Fibroblast of peridontal ligament (primary cell): Measurements from ENCODE around the gene MAP2K7.
"Not testable (repeated sequence)": the region's sequence is repeated elsewhere in the genome, so short reads cannot be mapped to it uniquely, and the experiment has no call there.

ENCODE experiments used
- DNase-seq: peaks from one replicate; pipeline ENCODE4 v3.0.0-alpha.2; 2010; ENCODE audit errors: extremely low read depth

MAP2K7 gene

GRCh38 chr19:7931221-7932061 lies 27.8 kb downstream of the MAP2K7 start:
- no peak for DNase-seq

GRCh38 chr19:7932276-7932929 lies 28.7 kb downstream of the MAP2K7 start:
- no peak for DNase-seq

GRCh38 chr19:7932930-7933300 lies 29.2 kb downstream of the MAP2K7 start:
- no peak for DNase-seq

DNA sequence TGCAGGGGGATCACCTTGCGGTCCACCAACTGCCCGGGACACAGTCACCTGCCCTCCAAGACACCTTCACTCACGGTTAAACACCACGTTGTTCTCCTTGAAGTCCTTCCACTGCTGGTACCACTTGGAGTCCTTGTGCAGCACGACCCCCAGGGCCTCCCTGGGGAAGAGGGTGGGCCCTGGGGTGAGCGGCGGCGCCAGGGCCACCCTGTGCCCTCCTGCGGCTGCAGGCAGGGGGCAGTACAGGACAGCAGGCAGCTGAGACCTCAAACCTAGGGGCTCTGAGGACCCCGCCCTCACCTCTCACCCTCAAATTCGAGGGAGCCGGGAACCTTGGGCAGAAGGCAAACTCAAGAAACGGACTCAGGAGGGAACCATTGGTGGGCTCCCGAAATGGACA lies 29.7 kb downstream of the MAP2K7 start:
- DNase-seq: no peak

GRCh38 chr19:7933828-7934725 lies 30.4 kb downstream of the MAP2K7 start:
- no peak for DNase-seq

- DNase-seq: no peak
These were observed 31.1 kb downstream of the MAP2K7 start for GRCh38 chr19:7934766-7935165.

- no peak for DNase-seq
These were observed 37.2 kb downstream of the MAP2K7 start for GRCh38 chr19:7940841-7941240.

DNA sequence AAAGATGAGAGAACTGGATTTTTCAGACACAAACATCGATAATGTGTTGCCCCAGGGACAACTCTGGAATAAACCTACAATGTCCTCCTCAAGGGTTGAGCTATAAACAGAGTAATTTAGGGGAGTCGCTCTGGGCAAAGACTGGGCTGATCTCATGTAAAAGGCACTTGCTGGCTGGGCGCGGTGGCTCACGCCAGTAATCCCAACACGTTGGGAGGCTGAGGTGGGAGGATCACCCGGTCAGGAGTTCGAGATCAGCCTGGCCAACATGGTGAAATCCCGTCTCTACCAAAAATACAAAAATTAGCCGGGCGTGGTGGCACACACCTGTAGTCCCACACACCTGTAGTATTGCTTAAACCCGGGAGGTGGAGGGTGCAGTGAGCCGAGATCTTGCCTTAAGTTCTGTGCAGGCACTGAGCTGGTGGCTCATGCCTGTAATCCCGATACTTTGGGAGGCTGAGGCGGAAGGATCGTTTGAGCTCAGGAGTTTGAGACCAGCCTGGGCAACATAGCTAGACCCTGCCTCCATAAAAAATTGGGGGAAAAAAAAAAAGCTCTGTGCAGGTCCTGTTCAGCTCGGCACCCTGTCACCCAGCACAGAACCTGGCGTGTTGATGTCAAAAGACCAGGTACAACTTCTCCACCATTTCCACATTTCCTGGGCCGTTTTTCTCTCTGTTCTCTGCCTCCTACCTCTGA lies 38.4 kb downstream of the MAP2K7 start:
- no peak for DNase-seq

DNA sequence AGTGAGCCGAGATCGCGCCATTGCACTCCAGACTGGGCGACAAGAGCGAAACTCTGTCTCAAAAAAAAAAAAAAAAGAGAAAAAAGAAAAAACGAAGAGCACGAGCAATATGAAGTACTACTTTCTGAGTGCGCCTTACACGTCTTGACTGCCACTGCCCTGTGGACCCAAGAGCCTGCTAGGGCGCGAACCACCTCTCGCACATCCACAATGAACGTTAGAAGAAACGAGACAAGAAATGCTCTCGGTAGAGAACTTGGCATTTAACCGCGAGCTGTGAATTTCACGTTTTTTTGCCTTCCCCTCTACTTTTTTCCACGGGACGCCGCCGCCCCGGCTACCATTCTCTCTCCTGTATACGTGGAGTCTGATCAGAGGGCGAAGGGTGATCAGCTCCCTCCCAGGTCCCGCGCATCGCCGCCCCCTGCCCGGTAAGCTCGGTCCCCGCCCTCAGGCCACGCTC lies 39.3 kb downstream of the MAP2K7 start:
- peak; percentile 22 for DNase-seq

DNA sequence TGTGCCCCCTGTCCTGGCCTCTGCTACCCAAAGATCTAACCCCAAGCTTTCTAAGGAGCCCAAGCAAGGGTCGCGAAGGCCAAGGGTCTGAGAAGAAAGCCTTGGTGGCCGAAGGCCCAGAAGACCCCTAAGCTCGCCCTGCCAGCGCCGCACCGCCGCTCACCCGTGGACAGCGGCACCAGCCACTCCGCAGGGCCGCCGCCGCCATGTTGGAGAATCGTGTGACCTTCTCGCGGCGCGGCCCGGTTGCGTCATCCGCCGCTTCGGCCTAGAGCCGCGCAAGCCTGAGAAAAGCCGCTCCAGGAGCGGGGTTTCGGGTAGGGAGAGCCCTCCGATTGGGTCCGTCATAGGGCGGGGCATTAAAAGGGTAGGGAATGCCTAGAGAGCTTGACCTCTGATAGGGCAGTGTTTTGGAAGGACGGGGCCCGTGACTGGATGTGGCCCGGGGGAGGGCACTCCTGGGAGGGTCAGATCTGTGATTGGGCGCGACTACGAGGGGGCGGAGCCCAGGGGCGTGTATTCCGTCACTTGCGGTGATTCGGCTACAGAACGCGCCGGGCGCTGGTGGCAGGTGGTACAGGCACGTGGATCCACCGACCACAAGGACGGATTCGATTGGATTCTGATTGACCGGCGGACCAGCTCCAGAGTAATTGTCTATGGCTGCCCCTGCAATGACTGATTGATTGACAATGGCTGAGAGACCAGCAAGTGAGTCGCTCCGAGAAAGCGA lies 39.9 kb downstream of the MAP2K7 start, which contains the start of gene TIMM44:
TSS of gene TIMM44 (minus strand) at position 223 of the 733 bp plus-strand sequence. CDS start at position 208, 15 bp downstream.
- peak; percentile 99 for DNase-seq

DNA sequence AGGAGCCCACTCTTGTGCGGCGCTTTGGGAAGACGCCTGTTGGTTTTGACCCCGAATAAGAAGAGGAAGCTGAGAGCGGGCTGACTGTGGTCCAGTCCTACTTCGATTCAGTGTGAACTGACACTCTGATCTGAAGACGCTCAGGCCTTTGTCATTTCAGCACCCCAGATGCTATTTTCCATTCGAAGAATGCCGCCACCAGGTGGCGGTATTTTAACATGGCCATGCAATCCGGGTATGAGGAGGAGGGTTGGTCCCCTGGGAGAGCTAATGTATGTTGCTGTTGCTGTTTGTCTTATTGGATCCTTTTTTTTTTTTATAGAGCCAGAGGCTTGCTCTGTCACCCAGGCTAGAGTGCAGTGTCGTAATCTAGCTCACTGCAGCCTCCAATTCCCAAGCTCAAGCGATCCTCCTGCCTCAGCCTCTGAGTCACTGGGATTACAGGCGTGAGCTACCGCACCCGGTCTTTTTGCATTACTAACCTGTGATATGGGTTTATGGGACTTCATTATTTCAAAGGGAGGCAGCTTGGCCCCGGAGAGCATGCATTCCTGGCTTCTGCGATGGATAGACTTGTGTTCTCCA lies 40.6 kb downstream of the MAP2K7 start:
- DNase-seq: peak; percentile 91

DNA sequence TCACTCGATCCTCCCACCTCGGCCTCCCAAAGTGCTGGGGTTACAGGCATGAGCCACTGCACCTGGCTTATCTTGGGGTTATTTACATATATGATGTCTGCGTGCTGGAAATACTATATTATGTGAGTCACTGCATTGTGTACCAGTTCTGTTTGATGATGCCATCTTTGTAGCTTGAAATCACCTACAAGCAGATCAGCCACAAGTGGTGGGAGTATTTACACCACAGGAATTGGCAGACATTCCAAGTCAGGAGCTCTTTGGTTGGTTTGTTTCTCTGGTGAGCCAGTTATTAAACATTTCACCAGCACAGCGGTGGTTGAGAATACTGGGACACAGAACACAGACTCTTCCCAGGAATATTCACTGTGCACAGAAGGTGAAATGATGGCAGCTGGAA lies 44.3 kb downstream of the MAP2K7 start:
- DNase-seq: no peak

- peak; percentile 5 for DNase-seq
These were observed 49.4 kb downstream of the MAP2K7 start for GRCh38 chr19:7953060-7953459.

GRCh38 chr19:7953576-7953975 lies 49.9 kb downstream of the MAP2K7 start:
- DNase-seq: no peak

- DNase-seq: no peak
These were observed 52.0 kb downstream of the MAP2K7 start for GRCh38 chr19:7955696-7956095.

GRCh38 chr19:7959211-7959610 lies 55.5 kb downstream of the MAP2K7 start:
- no peak for DNase-seq

DNA sequence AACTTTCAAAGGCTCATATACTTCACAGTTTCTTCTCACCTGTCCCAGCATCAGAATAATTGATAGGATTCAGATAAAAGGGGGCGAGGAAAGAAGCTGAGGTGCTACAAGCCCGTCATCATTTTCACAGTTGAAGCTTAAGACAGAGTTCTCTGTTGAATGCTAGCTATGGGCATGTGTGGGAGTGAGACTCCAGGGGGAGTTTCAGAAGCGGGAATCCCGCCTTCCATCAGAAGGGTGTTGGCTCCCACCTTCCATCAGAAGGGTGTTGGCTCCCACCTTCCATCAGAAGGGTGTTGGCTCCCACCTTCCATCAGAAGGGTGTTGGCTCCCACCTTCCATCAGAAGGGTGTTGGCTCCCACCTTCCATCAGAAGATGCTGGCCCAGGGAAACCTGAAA lies 57.4 kb downstream of the MAP2K7 start:
- not testable (repeated sequence) for DNase-seq

DNA sequence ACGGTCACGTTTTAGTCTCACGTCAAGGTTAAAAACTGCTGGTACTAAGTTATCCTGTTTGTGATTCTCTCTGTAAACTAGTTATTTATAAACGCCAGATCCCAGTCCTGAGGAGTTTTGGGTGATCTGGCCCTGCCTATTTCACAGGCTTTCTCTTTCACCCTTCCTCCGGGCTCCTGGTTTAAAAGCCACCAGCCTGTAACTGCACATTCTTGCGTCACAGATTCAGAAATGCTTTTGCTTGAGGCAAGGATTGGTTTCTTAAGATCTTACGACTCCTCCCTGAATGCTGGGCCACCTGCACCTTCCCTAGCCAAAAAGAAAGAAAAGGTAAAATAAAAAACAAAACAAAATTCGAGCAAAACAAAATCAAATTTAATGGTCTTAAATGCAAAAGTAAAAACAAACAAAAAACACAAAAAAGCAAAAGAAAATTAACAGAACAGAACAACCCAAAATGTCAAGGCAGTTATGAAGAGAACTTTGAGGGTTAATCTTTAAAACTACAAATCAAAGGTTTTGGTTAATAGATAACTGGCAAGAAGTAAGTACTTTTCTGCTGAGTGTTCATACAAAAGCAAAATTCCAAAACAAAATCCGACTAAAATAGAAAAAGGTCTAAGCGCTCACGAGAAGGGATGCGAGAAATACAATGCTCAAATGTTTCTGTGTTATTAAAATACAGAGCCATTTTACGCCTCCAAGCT lies 58.4 kb downstream of the MAP2K7 start:
- no peak for DNase-seq

DNA sequence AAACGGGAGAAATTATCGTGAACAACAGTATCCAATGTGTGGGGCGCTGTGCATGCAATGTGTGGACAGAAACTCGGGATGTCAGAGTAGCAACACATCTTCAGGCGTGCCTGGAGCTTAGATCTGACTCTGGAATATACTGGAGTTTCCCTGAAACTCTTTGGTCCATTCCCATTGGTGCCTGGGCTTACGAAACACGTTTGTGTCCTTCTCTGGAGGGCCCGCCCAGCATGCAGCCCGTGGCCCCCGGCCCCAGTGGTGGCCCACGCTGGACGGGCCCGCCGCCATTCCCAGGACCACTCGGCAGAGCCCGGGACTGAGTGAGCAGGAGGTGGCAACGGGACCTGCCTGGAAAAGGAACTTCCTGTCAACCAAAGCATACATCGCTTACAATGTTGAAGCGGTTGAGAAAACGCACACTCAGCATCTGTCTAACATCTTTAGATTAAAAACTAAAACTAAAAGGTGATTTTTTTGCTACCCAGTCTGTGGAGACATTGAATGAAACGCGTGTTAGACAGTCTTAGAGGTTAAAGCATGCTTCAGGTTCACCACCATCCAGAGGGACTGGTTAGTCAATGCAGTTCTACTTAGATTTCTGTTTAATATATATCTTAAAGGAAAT lies 59.1 kb downstream of the MAP2K7 start:
- no peak for DNase-seq
